ENCODE data around the gene MBD3. TPM values are rescaled to one million over a fixed set of nuclear protein-coding genes. Genes with fewer than 3 reads are reported as not detected.
"Not testable (repeated sequence)": the region's sequence is repeated elsewhere in the genome, so short reads cannot be mapped to it uniquely, and the experiment has no call there.

Gene MBD3
- total and polyA plus RNA-seq, 2 experiments from 2014 or later = 27.6 to 118 TPM

DNA sequence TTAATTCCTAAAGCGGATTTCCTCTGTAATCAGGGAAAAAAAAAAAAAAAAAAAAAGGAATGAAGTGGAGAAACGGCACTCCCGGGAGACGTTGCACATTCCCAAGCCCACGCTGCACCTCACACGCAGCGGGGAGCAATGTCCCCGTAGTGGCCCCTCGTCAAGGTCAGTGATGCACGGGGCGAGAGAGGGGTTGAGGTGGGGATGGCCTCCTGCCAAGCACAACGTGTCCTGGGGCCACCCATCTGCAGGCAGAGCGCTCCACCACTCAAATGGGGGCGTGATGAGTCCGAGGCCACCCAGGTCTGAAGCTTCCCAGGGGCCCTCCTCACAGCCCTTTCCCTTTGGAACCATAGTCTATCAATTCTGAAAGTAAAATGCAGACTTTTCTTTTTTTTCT, 53.7 kb downstream of the MBD3 start:
- Mint-ChIP-seq H3K36me3 (ENCODE audit: low read depth) (no peaks in the 10 kb centered on the region), H3K4me1 (0 out of 3 replicates have a peak, but pooled peaks cover 2% of the 10 kb centered on the region), H3K4me3 (no peak overlapping the region), H3K27me3 (ENCODE audit: insufficient read depth, low read depth, poor library complexity) (peaks cover 8% of the 10 kb centered on the region), H3K27ac (no peak overlapping the region), H3K9me3 (no peaks in the 10 kb centered on the region)
- Histone ChIP-seq H2AFZ (no peak overlapping the region), H3K36me3 (ENCODE audit: insufficient read depth) (no peaks in the 10 kb centered on the region), H3K9me2 (ENCODE audit: insufficient read depth) (no peaks in the 10 kb centered on the region), H3K79me2 (replicated peaks; ENCODE audit: insufficient read depth) (no peaks in the 10 kb centered on the region), H3K4me1 (ENCODE audit: insufficient read depth) (no peaks in the 10 kb centered on the region), H4K20me1 (replicated peaks; ENCODE audit: insufficient read depth) (no peaks in the 10 kb centered on the region), H3K27me3 (ENCODE audit: insufficient read depth) (no peaks in the 10 kb centered on the region), H3K27ac (ENCODE audit: low read depth) (no peak overlapping the region), H3F3A (replicated peaks; ENCODE audit: low read depth) (no peaks in the 10 kb centered on the region), H3K4me3 (no peak overlapping the region), H3K4me2 (no peak overlapping the region)
- ATAC-seq = no peak
- no peak for DNase-seq (ENCODE audit: low spot score)
- TF ChIP-seq, protein P1, sequence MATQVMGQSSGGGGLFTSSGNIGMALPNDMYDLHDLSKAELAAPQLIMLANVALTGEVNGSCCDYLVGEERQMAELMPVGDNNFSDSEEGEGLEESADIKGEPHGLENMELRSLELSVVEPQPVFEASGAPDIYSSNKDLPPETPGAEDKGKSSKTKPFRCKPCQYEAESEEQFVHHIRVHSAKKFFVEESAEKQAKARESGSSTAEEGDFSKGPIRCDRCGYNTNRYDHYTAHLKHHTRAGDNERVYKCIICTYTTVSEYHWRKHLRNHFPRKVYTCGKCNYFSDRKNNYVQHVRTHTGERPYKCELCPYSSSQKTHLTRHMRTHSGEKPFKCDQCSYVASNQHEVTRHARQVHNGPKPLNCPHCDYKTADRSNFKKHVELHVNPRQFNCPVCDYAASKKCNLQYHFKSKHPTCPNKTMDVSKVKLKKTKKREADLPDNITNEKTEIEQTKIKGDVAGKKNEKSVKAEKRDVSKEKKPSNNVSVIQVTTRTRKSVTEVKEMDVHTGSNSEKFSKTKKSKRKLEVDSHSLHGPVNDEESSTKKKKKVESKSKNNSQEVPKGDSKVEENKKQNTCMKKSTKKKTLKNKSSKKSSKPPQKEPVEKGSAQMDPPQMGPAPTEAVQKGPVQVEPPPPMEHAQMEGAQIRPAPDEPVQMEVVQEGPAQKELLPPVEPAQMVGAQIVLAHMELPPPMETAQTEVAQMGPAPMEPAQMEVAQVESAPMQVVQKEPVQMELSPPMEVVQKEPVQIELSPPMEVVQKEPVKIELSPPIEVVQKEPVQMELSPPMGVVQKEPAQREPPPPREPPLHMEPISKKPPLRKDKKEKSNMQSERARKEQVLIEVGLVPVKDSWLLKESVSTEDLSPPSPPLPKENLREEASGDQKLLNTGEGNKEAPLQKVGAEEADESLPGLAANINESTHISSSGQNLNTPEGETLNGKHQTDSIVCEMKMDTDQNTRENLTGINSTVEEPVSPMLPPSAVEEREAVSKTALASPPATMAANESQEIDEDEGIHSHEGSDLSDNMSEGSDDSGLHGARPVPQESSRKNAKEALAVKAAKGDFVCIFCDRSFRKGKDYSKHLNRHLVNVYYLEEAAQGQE (IDR thresholded peaks at IDR 0.05; ENCODE audit: unreplicated experiment) = no peak
- TF ChIP-seq, protein P2, sequence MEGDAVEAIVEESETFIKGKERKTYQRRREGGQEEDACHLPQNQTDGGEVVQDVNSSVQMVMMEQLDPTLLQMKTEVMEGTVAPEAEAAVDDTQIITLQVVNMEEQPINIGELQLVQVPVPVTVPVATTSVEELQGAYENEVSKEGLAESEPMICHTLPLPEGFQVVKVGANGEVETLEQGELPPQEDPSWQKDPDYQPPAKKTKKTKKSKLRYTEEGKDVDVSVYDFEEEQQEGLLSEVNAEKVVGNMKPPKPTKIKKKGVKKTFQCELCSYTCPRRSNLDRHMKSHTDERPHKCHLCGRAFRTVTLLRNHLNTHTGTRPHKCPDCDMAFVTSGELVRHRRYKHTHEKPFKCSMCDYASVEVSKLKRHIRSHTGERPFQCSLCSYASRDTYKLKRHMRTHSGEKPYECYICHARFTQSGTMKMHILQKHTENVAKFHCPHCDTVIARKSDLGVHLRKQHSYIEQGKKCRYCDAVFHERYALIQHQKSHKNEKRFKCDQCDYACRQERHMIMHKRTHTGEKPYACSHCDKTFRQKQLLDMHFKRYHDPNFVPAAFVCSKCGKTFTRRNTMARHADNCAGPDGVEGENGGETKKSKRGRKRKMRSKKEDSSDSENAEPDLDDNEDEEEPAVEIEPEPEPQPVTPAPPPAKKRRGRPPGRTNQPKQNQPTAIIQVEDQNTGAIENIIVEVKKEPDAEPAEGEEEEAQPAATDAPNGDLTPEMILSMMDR (conservative IDR thresholded peaks at IDR 0.05; ENCODE audit: low read depth in 2 of 2) = no peak

DNA sequence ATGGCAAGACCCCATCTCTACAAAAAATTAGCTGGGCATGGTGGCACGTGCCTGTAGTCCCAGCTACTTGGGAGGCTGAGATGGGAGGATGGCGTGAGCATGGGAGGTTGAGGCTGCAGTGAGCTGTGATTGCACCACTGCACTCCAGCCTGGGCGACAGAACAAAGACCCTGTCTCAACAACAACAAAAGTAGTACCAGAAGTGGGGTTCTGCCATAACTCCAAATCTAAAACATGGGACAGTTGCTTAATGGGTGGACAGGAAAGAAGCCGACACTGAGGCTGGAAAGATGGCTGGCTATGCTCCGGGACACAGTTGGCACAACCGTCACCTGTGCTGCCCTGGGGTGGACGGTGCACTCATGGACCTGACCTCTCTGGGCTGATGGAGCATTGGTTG, 57.0 kb downstream of the MBD3 start:
- H3K9me3 Mint-ChIP-seq, H3K4me2 ChIP-seq: not testable (repeated sequence)

DNA sequence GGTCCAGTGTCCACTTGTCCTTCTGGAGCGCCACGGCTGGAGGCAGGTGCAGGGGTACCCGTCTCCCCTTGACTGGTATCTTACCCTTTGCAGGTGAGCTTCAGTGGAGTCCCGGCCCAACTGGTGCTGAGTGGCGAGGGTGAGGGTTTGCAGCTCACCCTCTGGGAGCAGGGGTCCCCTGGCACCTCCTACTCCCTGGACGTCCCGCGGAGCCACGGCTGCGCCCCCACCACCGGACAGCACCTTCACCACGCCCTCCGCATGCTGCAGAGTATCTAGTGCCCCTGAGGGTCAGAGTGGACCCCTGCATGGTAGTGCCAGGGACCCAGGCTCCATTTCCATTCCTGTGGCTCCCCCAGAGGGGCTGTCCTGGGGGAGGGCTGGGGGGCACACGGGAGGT, 57.7 kb downstream of the MBD3 start:
- Mint-ChIP-seq H3K4me1 (no peaks in the 10 kb centered on the region), H3K9me3 (no peaks in the 10 kb centered on the region), H3K4me3 (no peak overlapping the region), H3K36me3 (ENCODE audit: low read depth) (no peaks in the 10 kb centered on the region), H3K27me3 (ENCODE audit: insufficient read depth, low read depth, poor library complexity) (peaks cover 5% of the 10 kb centered on the region), H3K27ac (no peak overlapping the region)
- Histone ChIP-seq H3K4me3 (no peak overlapping the region), H3K4me2 (no peak overlapping the region), H3K4me1 (ENCODE audit: insufficient read depth) (no peaks in the 10 kb centered on the region), H3K9me2 (ENCODE audit: insufficient read depth) (no peaks in the 10 kb centered on the region), H3K27ac (ENCODE audit: low read depth) (no peak overlapping the region), H4K20me1 (replicated peaks; ENCODE audit: insufficient read depth) (no peaks in the 10 kb centered on the region), H3K79me2 (replicated peaks; ENCODE audit: insufficient read depth) (no peaks in the 10 kb centered on the region), H2AFZ (no peak overlapping the region), H3K36me3 (ENCODE audit: insufficient read depth) (no peaks in the 10 kb centered on the region), H3K27me3 (ENCODE audit: insufficient read depth) (no peaks in the 10 kb centered on the region), H3F3A (replicated peaks; ENCODE audit: low read depth) (no peaks in the 10 kb centered on the region)
- ATAC-seq = no peak
- no peak for DNase-seq (ENCODE audit: low spot score)
- TF ChIP-seq JUNB (IDR thresholded peaks at IDR 0.05; ENCODE audit: unreplicated experiment) = no peak
- TF ChIP-seq, protein P3, sequence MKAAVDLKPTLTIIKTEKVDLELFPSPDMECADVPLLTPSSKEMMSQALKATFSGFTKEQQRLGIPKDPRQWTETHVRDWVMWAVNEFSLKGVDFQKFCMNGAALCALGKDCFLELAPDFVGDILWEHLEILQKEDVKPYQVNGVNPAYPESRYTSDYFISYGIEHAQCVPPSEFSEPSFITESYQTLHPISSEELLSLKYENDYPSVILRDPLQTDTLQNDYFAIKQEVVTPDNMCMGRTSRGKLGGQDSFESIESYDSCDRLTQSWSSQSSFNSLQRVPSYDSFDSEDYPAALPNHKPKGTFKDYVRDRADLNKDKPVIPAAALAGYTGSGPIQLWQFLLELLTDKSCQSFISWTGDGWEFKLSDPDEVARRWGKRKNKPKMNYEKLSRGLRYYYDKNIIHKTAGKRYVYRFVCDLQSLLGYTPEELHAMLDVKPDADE (IDR thresholded peaks at IDR 0.05) = no peak

More for the DNA sequence above, 57.0 kb downstream of the MBD3 start:
- not testable (repeated sequence) for H3K4me3 Mint-ChIP-seq; H3K4me3 ChIP-seq; H3K27me3 Mint-ChIP-seq (ENCODE audit: insufficient read depth, low read depth, poor library complexity); H3K9me2 ChIP-seq (ENCODE audit: insufficient read depth); H3K36me3 ChIP-seq (ENCODE audit: insufficient read depth); H3F3A ChIP-seq (replicated peaks; ENCODE audit: low read depth); ATAC-seq; H3K27ac ChIP-seq (ENCODE audit: low read depth); H3K4me1 Mint-ChIP-seq; H3K36me3 Mint-ChIP-seq (ENCODE audit: low read depth); H3K79me2 ChIP-seq (replicated peaks; ENCODE audit: insufficient read depth); H3K27ac Mint-ChIP-seq; DNase-seq (ENCODE audit: low spot score); H3K4me1 ChIP-seq (ENCODE audit: insufficient read depth); H2AFZ ChIP-seq; H3K27me3 ChIP-seq (ENCODE audit: insufficient read depth); H4K20me1 ChIP-seq (replicated peaks; ENCODE audit: insufficient read depth)
